K562 (cell line): Measurements from ENCODE around the gene TOM1L1. TPM values are rescaled to one million over a fixed set of nuclear protein-coding genes. Genes with fewer than 3 reads are reported as not detected.

Experiments
- ATAC-seq: fragments of 200-7000 bp; cut with Tn5 transposase; 3 replicates; pipeline ENCODE4 v1.9.1; 2020; ENCODE audit warnings: moderate library complexity
- BruUV-seq: library from RNA; stranded (reverse); fragments of 400-500 nt; replicated peaks from 2 replicates; lab custom pipeline; 2021; lab: Mats Ljungman, UMichigan
- CTCF ChIA-PET: fragments of 300-600 bp; formaldehyde crosslinking; extraction: SDS; loops from one replicate; lab custom pipeline; 2021; ENCODE audit warnings: low intra/inter-chr PET ratio; lab: Yijun Ruan, JAX
- POLR2A ChIA-PET: fragments of 300-600, 350-650 bp; sonication (Branson Sonifier 250); formaldehyde crosslinking; extraction: SDS; loops from one replicate; lab custom pipeline; 2021; ENCODE audit warnings: antibody characterized with exemption, inconsistent platforms; lab: Yijun Ruan, JAX
- DNase-seq, 4 experiments: peaks; one replicate each; pipeline versions ENCODE4 v3.0.0 to v3.0.0-alpha.2; 2011 to 2018; ENCODE audit warnings: low spot score in 3 of 4, mixed read lengths in 3 of 4; ENCODE audit errors: extremely low read depth in 1 of 4
- FAIRE-seq: peaks from 2 replicates; lab custom pipeline; 2011; peaks lifted over from hg19 to GRCh38; lab: Jason Lieb, UNC
- H2AFZ ChIP-seq: 2 replicates; pipeline ENCODE4 v1.6.0; 2011; ENCODE audit warnings: low read depth, low read length, control low read depth, inconsistent platforms
- H3K27ac ChIP-seq: fragments of 200-600 bp; 3 replicates; pipeline ENCODE4 v1.8.0; 2011; ENCODE audit warnings: low read depth, mild to moderate bottlenecking, control low read depth, inconsistent platforms, low read length, moderate library complexity, mixed read lengths; ENCODE audit errors: extremely low read depth
- H3K27me3 ChIP-seq, 2 experiments: fragments of 300-600 bp in 1 of 2; 2 replicates in 1 of 2; 3 replicates in 1 of 2; pipeline versions ENCODE4 v1.6.0 to v1.8.0; 2011; ENCODE audit warnings: inconsistent platforms in 2 of 2, low read length in 2 of 2, mild to moderate bottlenecking in 1 of 2, mixed read lengths in 1 of 2, moderate library complexity in 1 of 2; ENCODE audit not compliant: control insufficient read depth in 2 of 2, insufficient read depth in 2 of 2
- H3K36me3 ChIP-seq: fragments of 300-600 bp; 3 replicates; pipeline ENCODE4 v1.8.0; 2011; ENCODE audit warnings: mild to moderate bottlenecking, low read length, inconsistent platforms; ENCODE audit not compliant: control insufficient read depth, insufficient read depth
- H3K4me1 ChIP-seq, 2 experiments: fragments of 200-600 bp in 1 of 2; replicated peaks in 1 of 2; 2 replicates in 1 of 2; 3 replicates in 1 of 2; pipeline versions ENCODE4 v1.5.1 to v1.8.0; 2011; ENCODE audit warnings: inconsistent platforms in 2 of 2, low read length in 2 of 2, mild to moderate bottlenecking in 1 of 2, mixed read lengths in 1 of 2, moderate library complexity in 1 of 2; ENCODE audit not compliant: control insufficient read depth in 2 of 2, insufficient read depth in 2 of 2
- H3K4me2 ChIP-seq: 2 replicates; pipeline ENCODE4 v1.6.1; 2011; ENCODE audit warnings: low read length, control low read depth, inconsistent platforms, mixed read lengths; ENCODE audit not compliant: insufficient read depth
- H3K4me3 ChIP-seq: fragments of 200-600 bp; sonication (generic), shearing (Covaris generic); 2 replicates; pipeline ENCODE4 v1.5.1; 2016; ENCODE audit warnings: control low read depth, inconsistent platforms
- H3K79me2 ChIP-seq: fragments of 200-600 bp; 3 replicates; pipeline ENCODE4 v1.8.0; 2011; ENCODE audit warnings: low read length, inconsistent platforms; ENCODE audit not compliant: control insufficient read depth, insufficient read depth
- H3K9ac ChIP-seq, 2 experiments: 2 replicates each; pipeline versions ENCODE4 v1.6.0 to v1.6.1; 2011; ENCODE audit warnings: low read depth in 2 of 2, low read length in 2 of 2, control low read depth in 1 of 2, inconsistent platforms in 1 of 2, mild to moderate bottlenecking in 1 of 2, mixed read lengths in 1 of 2; ENCODE audit not compliant: insufficient read depth in 1 of 2
- H3K9me1 ChIP-seq: one replicate; pipeline ENCODE4 v1.6.0; 2011; ENCODE audit warnings: inconsistent platforms, mild to moderate bottlenecking, low read length, moderate library complexity; ENCODE audit not compliant: control insufficient read depth, insufficient read depth
- H3K9me3 ChIP-seq: replicated peaks from 2 replicates; pipeline ENCODE4 v1.5.1; 2011; ENCODE audit warnings: low read depth, low read length, inconsistent platforms; ENCODE audit not compliant: control insufficient read depth, insufficient read depth
- H4K20me1 ChIP-seq: replicated peaks from 2 replicates; pipeline ENCODE4 v1.6.1; 2011; ENCODE audit warnings: low read length, inconsistent platforms, mixed read lengths; ENCODE audit not compliant: control insufficient read depth, insufficient read depth
- AFF1 ChIP-seq, 2 experiments: fragments of 450-650 bp; IDR thresholded peaks; 2 replicates each; pipeline ENCODE4 v1.6.1; 2018; ENCODE audit warnings: mild to moderate bottlenecking in 2 of 2, low read depth in 1 of 2; ENCODE audit not compliant: partially characterized antibody in 2 of 2
- E2F3 ChIP-seq: fragments of 250-450 bp; sonication (Bioruptor Pico); IDR thresholded peaks from 2 replicates; pipeline ENCODE4 v1.4.0; 2020; ENCODE audit warnings: mild to moderate bottlenecking
- ERF ChIP-seq: fragments of 450-650 bp; formaldehyde crosslinking; IDR thresholded peaks from 2 replicates; pipeline ENCODE4 v1.4.0; 2020; ENCODE audit warnings: mild to moderate bottlenecking, mixed read lengths
- ETV1 ChIP-seq: fragments of 450-650 bp; conservative IDR thresholded peaks from 2 replicates; pipeline ENCODE4 v1.6.1; 2016; ENCODE audit warnings: missing genetic modification characterization, control low read depth, low read depth, missing compliant biosample characterization
- GATAD2A ChIP-seq: fragments of 450-650 bp; IDR thresholded peaks from 2 replicates; pipeline ENCODE4 v1.6.1; 2017
- POLR2B ChIP-seq: fragments of 450-650 bp; IDR thresholded peaks from 2 replicates; pipeline ENCODE4 v1.6.1; 2018; ENCODE audit warnings: low read depth; ENCODE audit not compliant: partially characterized antibody
- RBM14 ChIP-seq: fragments of 200-400 bp; formaldehyde crosslinking; IDR thresholded peaks from 2 replicates; pipeline ENCODE4 v1.6.1; 2018; ENCODE audit warnings: low read depth, mild to moderate bottlenecking, low read length, moderate library complexity, borderline replicate concordance; ENCODE audit not compliant: insufficient read depth
- SIN3B ChIP-seq: fragments of 450-650 bp; IDR thresholded peaks from 2 replicates; pipeline ENCODE4 v1.6.1; 2017; ENCODE audit warnings: low read depth, mild to moderate bottlenecking, moderate library complexity
- SIRT6 ChIP-seq: IDR thresholded peaks from one replicate; pipeline ENCODE4 v1.6.1; 2012; ENCODE audit warnings: low read depth, mild to moderate bottlenecking, control low read depth, inconsistent platforms, low read length, moderate library complexity
- XRCC5 ChIP-seq: fragments of 200-400 bp; formaldehyde crosslinking; IDR thresholded peaks from 2 replicates; pipeline ENCODE4 v1.6.1; 2017; ENCODE audit warnings: low read depth, mild to moderate bottlenecking, low read length
- ZNF121 ChIP-seq: sonication (generic); formaldehyde crosslinking; conservative IDR thresholded peaks from 2 replicates; pipeline ENCODE4 v1.8.0; 2022; ENCODE audit warnings: missing genetic modification reagents
- ZNF133 ChIP-seq: fragments of 250-450 bp; sonication (Bioruptor Pico); IDR thresholded peaks from 2 replicates; pipeline ENCODE4 v1.4.0; 2020; ENCODE audit warnings: mild to moderate bottlenecking
- ZNF384 ChIP-seq: IDR thresholded peaks from 2 replicates; pipeline ENCODE4 v1.6.1; 2012; ENCODE audit warnings: low read depth, low read length, improper control_type of control experiment
- WGBS: fragments of 100-300 bp; shearing (Covaris generic); methylation state at CpG from one replicate; pipeline ENCODE4 v1.1.6; 2016; ENCODE audit warnings: low coverage, mixed read lengths; ENCODE audit not compliant: insufficient coverage; ENCODE audit errors: missing lambda C conversion rate; 5-methylcytosine and 5-hydroxymethylcytosine counted together
- in situ Hi-C: fragments of 300-500 bp; cut with MboI; formaldehyde crosslinking; loops from 4 replicates; pipeline ENCODE4 v1.15.0; 2018; ENCODE audit warnings: inconsistent platforms, mixed read lengths
- intact Hi-C: fragments of 100-400 bp; cut with micrococcal nuclease; formaldehyde crosslinking; loops from 2 replicates; pipeline ENCODE4 v1.14.2; 2022
- polyA plus RNA-seq, 8 experiments: library from polyadenylated mRNA; depleted of rRNA in 4 of 8; stranded (reverse) in 5 of 8; unstranded in 3 of 8; fragments of >200 nt; fragmentation: Nextera tagmentation in 2 of 8; fragmentation: Illumina TruSeq in 1 of 8; extraction: Ambion mirVana in 2 of 8; extraction: Trizol in 1 of 8; gene quantifications; 2 replicates each; pipeline versions ENCODE4 v1.2.1 to v1.2.3, GENCODE V29; 2011 to 2014; ENCODE audit warnings: inconsistent platforms in 1 of 8, missing spikeins in 1 of 8
- total RNA-seq, 7 experiments: library from RNA; depleted of rRNA in 6 of 7; stranded (reverse); fragments of >200 nt in 6 of 7; fragmentation: Illumina TruSeq in 2 of 7; extraction: Trizol in 2 of 7; gene quantifications; 2 replicates each; pipeline versions ENCODE4 v1.2.1 to v1.2.3, GENCODE V29; 2011 to 2021; ENCODE audit warnings: low replicate concordance in 1 of 7

TOM1L1 gene
- total and polyA plus RNA-seq, 9 of the 15 experiments (the other 6 are each of a cell fraction or from before 2014, with no cell fraction given) = 21.3 to 74.3 (median 31.0) TPM

GRCh38 chr17:54985476-54985875, 84.8 kb downstream of the TOM1L1 start:
- TF ChIP-seq XRCC5 = no peak
- TF ChIP-seq POLR2B = no peak
- TF ChIP-seq SIN3B = no peak
- no peak for TF ChIP-seq GATAD2A
- TF ChIP-seq ERF (CRISPR knock-in tag) = no peak
- TF ChIP-seq ETV1 (tag) = no peak
- TF ChIP-seq AFF1 (IDR thresholded peaks at IDR 0.05; ENCODE audit: low read depth in 1 of 2, partially characterized antibody in 2 of 2) = no peak
- no peak for TF ChIP-seq RBM14
- TF ChIP-seq ZNF133 (CRISPR knock-in tag) = no peak
- TF ChIP-seq ZNF121 (CRISPR knock-in tag) = no peak
- TF ChIP-seq SIRT6 = no peak
- no peak for TF ChIP-seq ZNF384
- TF ChIP-seq E2F3 (CRISPR knock-in tag) = no peak
- Histone ChIP-seq H3K36me3 (peaks cover 13% of the 10 kb centered on the region), H3K9ac (no peak overlapping the region), H3K9me1 (no peaks in the 10 kb centered on the region), H4K20me1 (no peaks in the 10 kb centered on the region), H3K27ac (no peak overlapping the region), H3K4me1 (no peaks in the 10 kb centered on the region; a peak in 1 of 5 replicates), H3K4me2 (no peak overlapping the region), H3K4me3 (no peak overlapping the region), H3K9me3 (no peaks in the 10 kb centered on the region), H3K79me2 (peaks cover 23% of the 10 kb centered on the region), H2AFZ (no peak overlapping the region), H3K27me3 (no peaks in the 10 kb centered on the region)
- in situ Hi-C loops (no loop called here), intact Hi-C loops (no loop called here)
- no TSS peak for BruUV-seq
- ATAC-seq (no peak), FAIRE-seq (no peak), DNase-seq (no peak)
- POLR2A ChIA-PET = interaction anchor here (0.6 to 1.2 kb wide), 2 partner anchors 17 to 21 kb away, joined by 3 read pairs; partner anchors contain the start of genes COX11 and STXBP4
- WGBS = 89% methylated on average over 1 of the region's 1 CpG
- CTCF ChIA-PET = no interaction called here
